Adipocyte (in vitro differentiated cells): Measurements from ENCODE around the gene ARID4B.

Experiments used
- DNase-seq: peaks from one replicate; pipeline ENCODE4 v3.0.0-alpha.2; 2015; ENCODE audit warnings: low read depth
- H3K27me3 ChIP-seq: replicated peaks from 2 replicates; pipeline ENCODE4 v1.7.0; 2013; ENCODE audit warnings: mild to moderate bottlenecking, low read length, moderate library complexity; ENCODE audit not compliant: control insufficient read depth, insufficient read depth
- H3K36me3 ChIP-seq: 2 replicates; pipeline ENCODE4 v1.7.0; 2013; ENCODE audit warnings: low read length, mild to moderate bottlenecking, moderate library complexity; ENCODE audit not compliant: control insufficient read depth, insufficient read depth, severe bottlenecking
- H3K4me1 ChIP-seq: 2 replicates; pipeline ENCODE4 v1.7.0; 2013; ENCODE audit warnings: mild to moderate bottlenecking, low read length, moderate library complexity; ENCODE audit not compliant: control insufficient read depth, insufficient read depth
- H3K4me3 ChIP-seq: 2 replicates; pipeline ENCODE4 v1.7.0; 2013; ENCODE audit warnings: mild to moderate bottlenecking, low read length, moderate library complexity
- H3K9ac ChIP-seq: 2 replicates; pipeline ENCODE4 v1.7.0; 2013; ENCODE audit warnings: mild to moderate bottlenecking, low read length, moderate library complexity
- H3K9me3 ChIP-seq: 2 replicates; pipeline ENCODE4 v1.7.0; 2013; ENCODE audit warnings: mild to moderate bottlenecking, low read length, moderate library complexity; ENCODE audit not compliant: control insufficient read depth

The ARID4B gene

DNA sequence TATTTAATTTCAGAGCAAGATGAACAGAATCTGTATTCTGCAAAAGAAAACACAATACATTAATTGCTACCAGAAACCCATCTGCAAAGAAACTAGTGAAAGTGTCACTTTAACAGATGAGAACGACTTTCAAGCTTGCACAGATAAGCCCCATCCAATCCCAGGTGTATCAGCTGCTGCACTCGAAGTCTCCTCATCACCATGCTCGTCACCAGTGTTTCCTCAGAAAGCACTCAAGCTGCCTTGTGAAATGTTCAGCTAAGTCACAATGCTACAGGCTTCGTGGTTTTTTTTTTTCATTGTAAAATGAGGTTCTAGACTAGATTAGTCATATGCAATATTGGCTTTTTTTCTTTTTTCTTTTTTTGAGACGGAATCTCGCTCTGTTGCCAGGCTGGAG lies 196.0 kb downstream of the ARID4B start:
- Histone ChIP-seq H3K36me3 (peaks cover 52% of the 10 kb centered on the region), H3K27me3 (no peaks in the 10 kb centered on the region), H3K9ac (no peak overlapping the region), H3K4me1 (peaks cover 20% of the 10 kb centered on the region), H3K4me3 (no peak overlapping the region), H3K9me3 (no peaks in the 10 kb centered on the region)
- no peak for DNase-seq

DNA sequence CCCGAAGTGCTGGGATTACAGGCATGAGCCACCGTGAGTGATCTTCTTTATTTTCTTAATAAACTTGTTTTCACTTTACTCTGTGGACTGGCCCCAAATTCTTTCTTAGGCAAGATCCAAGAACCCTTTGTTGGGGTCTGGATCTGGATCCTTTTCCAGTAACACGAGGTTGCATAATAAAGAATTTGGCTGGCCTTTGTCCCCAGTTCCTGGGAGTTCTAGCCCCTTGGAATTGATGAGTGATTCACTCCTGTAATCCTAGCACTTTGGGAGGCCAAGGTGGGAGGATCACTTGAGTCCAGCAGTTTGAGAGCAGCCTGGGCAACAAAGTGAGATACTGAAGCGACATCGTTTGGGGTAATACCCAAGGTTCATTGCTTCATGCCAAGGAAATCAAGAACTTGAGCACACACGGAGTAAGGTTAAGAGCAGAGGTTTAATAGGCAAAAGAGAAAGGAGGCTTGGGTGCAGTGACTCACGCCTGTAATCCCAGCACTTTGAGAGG lies 197.2 kb downstream of the ARID4B start:
- DNase-seq, result no peak
- H3K9me3 ChIP-seq, result no peaks in the 10 kb centered on the region
- H3K36me3 ChIP-seq, result peaks cover 50% of the 10 kb centered on the region
- H3K4me1 ChIP-seq, result peaks cover 8% of the 10 kb centered on the region
- no peaks in the 10 kb centered on the region for H3K27me3 ChIP-seq
- H3K9ac ChIP-seq, result no peak overlapping the region
- no peak overlapping the region for H3K4me3 ChIP-seq

DNA sequence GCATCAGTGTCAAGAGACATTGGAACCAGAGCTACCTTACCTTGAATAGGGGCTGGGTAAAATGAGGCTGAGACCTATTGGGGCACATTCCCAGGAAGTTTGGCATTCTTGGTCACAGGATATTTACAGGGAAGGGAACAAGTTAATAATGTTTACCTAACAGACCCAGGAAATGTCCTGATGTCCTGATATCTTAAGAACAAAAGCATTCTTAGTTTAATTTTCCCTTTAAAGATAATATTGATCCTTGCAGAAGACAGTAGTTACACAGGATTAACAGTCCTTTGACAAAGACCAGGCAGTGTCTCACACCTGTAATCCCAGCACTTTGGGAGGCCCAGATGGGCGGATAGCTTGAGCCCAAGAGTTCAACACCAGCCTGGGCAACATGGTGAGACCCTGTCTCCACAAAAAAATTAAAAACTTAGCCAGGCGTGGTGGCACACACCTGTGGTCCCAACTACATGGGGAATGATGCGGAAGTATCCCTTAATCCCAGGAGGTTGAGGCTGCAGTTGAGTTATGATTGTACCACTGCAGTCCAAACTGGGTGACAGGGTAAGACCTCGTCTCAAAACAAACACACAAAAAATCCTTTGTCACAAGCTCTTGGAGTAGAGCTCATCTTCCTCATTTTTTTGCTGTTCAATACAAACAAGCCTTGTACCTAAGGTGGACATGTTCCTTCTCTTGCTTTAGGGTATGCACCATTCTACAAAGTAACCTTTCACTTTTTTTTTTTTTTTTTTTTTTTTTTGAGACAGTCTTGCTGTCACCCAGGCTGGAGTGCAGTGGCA lies 198.0 kb downstream of the ARID4B start:
- no peak overlapping the region for H3K9ac ChIP-seq
- H3K4me1 ChIP-seq, result peaks cover 6% of the 10 kb centered on the region
- no peak overlapping the region for H3K4me3 ChIP-seq
- no peaks in the 10 kb centered on the region for H3K27me3 ChIP-seq
- H3K9me3 ChIP-seq, result no peaks in the 10 kb centered on the region
- no peak for DNase-seq
- peaks cover 41% of the 10 kb centered on the region for H3K36me3 ChIP-seq

DNA sequence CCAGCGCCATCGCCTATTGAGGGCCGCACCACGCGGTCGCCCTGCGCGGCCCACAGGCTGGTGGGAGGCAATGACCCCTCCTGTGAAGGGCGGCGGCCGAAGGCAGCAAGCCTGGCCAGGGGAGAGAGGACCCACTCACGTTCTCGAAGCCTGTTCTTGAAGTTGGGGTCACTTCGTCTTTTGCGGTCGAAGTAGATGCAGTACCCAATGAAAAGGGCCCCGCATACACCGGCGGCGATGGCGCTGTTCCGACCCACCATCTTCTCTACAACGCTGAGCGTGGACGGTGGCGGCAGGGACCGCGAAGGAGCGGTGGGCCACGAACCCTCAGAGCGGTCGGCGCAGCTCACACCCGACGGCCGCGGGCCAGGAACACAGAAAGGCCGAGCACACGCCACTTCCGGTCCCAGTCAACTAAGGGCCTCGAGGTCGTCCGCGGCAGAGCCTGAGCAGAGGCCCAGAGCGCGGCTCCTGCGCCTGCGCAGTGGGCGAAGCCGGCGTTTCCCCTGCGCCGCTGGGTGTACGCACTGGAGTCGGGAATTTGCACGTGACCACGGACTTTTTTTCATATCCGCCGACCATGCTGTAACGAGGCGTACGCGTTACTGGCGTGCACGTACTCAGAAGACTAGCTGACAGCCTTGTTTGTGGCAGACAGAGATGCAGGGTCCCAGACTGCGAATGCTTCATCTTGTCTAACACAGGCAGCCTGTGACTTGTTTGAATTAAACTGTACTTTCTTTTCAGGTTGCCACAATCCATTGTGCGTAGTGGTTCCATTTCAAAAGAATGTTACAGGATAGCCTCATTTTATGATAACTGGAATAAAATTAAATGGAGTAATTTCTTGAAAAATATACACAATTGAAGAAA lies 199.3 kb downstream of the ARID4B start, which contains the start of gene TOMM20:
Gene TOMM20 (minus strand): TSS at position 382 of the 873 bp plus-strand sequence. CDS start 122 bp downstream, at position 260.
- Histone ChIP-seq H3K36me3 (peaks cover 31% of the 10 kb centered on the region), H3K9ac (peak within 1 kb of the TSS; percentile 99)
- peak; percentile 99 for DNase-seq

DNA sequence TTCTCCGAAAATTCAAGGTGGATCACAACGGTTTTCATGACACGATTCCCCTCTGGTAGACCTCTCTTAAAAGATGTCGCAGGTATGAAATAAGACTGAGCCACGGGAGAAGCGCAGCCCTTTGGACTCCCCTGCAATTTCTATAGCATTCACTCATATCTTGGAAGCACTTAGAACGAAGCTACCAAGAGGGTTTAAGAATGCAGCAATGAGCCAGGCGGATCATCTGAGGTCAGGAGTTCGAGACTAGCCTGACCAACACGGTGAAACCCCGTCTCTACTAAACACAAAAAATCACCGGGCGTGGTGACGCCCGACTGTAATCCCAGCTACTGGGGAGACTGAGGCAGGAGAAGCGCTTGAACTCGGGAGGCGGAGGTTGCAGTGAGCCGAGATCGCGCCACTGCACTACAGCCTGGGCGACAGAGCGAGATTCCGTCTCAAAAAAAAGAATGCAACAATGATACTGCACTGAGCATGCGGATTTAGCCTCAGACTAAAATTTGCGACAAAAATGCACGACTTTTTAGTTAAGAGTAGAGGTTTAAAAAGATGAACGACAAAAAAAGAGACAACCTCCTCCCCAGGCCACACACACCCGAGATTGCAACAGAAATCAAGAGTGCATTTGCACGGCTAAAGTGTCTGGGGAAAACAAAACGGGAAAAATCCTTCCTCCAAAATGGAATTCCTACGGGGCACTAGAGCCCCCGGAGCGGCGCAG lies 200.1 kb downstream of the ARID4B start:
- no peaks in the 10 kb centered on the region for H3K9me3 ChIP-seq
- DNase-seq, result peak; percentile 33
- H3K27me3 ChIP-seq, result no peaks in the 10 kb centered on the region
- peaks cover 23% of the 10 kb centered on the region for H3K36me3 ChIP-seq
- peak overlapping the region; percentile 99 for H3K9ac ChIP-seq
- peaks cover 15% of the 10 kb centered on the region for H3K4me1 ChIP-seq
- H3K4me3 ChIP-seq, result peak overlapping the region; percentile 99

More for the DNA sequence above, 199.3 kb downstream of the ARID4B start, which contains the start of gene TOMM20:
- Histone ChIP-seq H3K4me3 (peak within 1 kb of the TSS; percentile 99), H3K4me1 (peaks cover 14% of the 10 kb centered on the region), H3K9me3 (no peaks in the 10 kb centered on the region), H3K27me3 (no peaks in the 10 kb centered on the region)

DNA sequence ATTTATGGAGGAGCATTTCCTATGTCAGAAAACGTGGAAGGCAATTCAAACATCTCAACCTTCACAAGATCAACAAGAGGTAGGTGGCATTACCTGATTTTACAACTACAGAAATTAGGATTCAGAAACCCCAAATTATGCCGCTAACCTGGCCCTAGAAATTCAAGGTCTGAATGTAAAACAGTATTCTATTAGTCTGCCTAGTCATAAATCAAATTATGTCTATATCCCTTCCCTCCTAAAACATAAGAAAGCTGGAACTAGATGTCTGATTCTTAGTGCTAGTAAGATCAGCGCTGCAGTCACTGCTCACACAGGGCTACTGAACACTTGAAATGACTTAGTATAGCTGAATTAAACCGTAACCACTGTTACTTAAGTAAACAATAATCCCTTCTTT lies 200.8 kb downstream of the ARID4B start:
- peaks cover 22% of the 10 kb centered on the region for H3K4me1 ChIP-seq
- H3K27me3 ChIP-seq, result no peaks in the 10 kb centered on the region
- peak overlapping the region; percentile 99 for H3K9ac ChIP-seq
- DNase-seq, result peak; percentile 25
- H3K36me3 ChIP-seq, result peaks cover 17% of the 10 kb centered on the region
- peak overlapping the region; percentile 99 for H3K4me3 ChIP-seq
- no peaks in the 10 kb centered on the region for H3K9me3 ChIP-seq

DNA sequence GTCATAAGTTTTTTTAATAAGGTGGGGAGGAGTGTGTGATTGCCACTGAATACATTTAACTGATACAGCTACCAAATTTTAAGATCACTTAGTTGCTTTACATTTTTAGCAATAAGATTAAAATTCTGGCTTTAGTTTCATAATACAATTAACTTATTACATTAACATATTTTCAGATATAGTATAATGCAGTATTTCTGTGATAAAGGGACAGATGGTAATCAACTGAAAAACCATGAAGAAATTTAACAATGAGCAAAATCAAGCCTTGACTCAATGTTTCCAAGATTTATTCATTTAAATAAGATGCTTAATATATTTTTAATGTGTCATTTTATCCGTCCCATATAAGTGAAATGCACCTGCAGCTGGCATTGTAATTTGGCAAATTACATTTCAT lies 203.3 kb downstream of the ARID4B start:
- Histone ChIP-seq H3K9me3 (no peaks in the 10 kb centered on the region), H3K4me1 (peaks cover 25% of the 10 kb centered on the region), H3K4me3 (no peak overlapping the region), H3K36me3 (peaks cover 32% of the 10 kb centered on the region), H3K27me3 (no peaks in the 10 kb centered on the region), H3K9ac (no peak overlapping the region)
- no peak for DNase-seq

DNA sequence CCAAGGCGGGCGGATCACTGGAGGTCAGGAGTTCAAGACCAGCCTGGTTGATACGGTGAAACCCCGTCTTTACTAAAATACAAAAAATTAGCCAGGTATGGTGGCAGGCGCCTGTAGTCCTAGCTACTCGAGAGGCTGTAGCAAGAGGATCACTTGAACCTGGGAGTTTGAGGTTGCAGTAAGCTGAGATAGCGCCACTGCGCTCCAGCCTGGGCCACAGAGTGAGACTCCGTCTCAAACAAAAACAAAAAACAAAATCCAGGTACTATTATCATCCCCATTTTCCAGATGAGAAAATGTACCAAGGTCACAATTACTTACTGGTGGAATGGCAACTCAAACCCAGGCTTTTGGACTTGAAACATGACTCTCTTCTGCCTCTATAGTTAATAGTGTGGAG lies 203.9 kb downstream of the ARID4B start:
- H3K36me3 ChIP-seq, result peaks cover 37% of the 10 kb centered on the region

DNA sequence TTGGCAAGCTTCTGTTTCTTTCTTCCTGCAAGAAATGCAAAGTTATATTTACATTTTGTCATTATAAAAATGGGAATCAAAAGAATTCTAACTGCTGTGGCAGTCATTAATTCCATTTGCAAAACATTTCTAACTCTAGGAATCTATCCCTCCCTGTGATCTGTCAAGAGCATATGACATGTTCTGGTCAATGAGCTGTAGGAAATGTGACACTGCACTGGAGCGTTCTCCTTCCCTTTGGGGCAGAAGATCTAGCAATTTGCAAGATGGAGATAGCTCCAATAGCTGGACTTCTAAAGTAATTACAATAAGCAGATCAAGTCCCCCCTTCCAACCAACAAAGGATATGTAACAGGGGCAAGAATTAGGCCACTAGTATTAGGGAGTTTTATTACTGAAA lies 205.6 kb downstream of the ARID4B start:
- DNase-seq, result peak; percentile 22
- no peak overlapping the region for H3K9ac ChIP-seq
- H3K27me3 ChIP-seq, result no peaks in the 10 kb centered on the region
- H3K4me3 ChIP-seq, result no peak overlapping the region
- H3K9me3 ChIP-seq, result no peaks in the 10 kb centered on the region
- H3K4me1 ChIP-seq, result peaks cover 25% of the 10 kb centered on the region
- H3K36me3 ChIP-seq, result peaks cover 55% of the 10 kb centered on the region

More for the DNA sequence above, 203.9 kb downstream of the ARID4B start:
- DNase-seq, result no peak
- H3K9ac ChIP-seq, result no peak overlapping the region
- no peaks in the 10 kb centered on the region for H3K9me3 ChIP-seq
- no peaks in the 10 kb centered on the region for H3K27me3 ChIP-seq
- peaks cover 25% of the 10 kb centered on the region for H3K4me1 ChIP-seq
- H3K4me3 ChIP-seq, result no peak overlapping the region
